Gastrocnemius medialis (tissue), 4 donors: ENCODE data around the gene CAPZA3. TPM values are rescaled to one million over a fixed set of nuclear protein-coding genes. Genes with fewer than 3 reads are reported as not detected.

Experiments used
- ATAC-seq, 2 donors: fragments of 150-250 bp; one replicate each; pipeline ENCODE4 v1.9.1; 2016
- DNase-seq, 2 donors: peaks; one replicate each; pipeline ENCODE4 v3.0.0-alpha.2; 2019
- H3K27ac ChIP-seq, 4 donors: fragments of 200-600 bp; sonication (generic); 1 replicate in 1 of 4; 2 replicates in 3 of 4; pipeline ENCODE4 v1.5.1; 2016 to 2018; ENCODE audit warnings: mild to moderate bottlenecking in 2 of 4, moderate library complexity in 1 of 4
- H3K27me3 ChIP-seq, 3 donors: fragments of 200-600 bp; sonication (generic) in 2 of 3; 1 replicate in 1 of 3; 2 replicates in 2 of 3; pipeline versions ENCODE4 v1.5.1 to v1.6.0; 2016 to 2019; ENCODE audit warnings: mild to moderate bottlenecking in 1 of 3, moderate library complexity in 1 of 3
- H3K36me3 ChIP-seq, 2 donors: fragments of 200-600 bp; sonication (generic) in 1 of 2; one replicate each; pipeline ENCODE4 v1.5.1; 2017 to 2018
- H3K4me1 ChIP-seq, 2 donors: fragments of 200-600 bp; sonication (generic) in 1 of 2; one replicate each; pipeline ENCODE4 v1.5.1; 2016 to 2017; ENCODE audit warnings: mild to moderate bottlenecking in 2 of 2
- H3K4me3 ChIP-seq, 4 donors: fragments of 200-600 bp; sonication (generic) in 3 of 4; 1 replicate in 1 of 4; 2 replicates in 3 of 4; pipeline ENCODE4 v1.5.1; 2016 to 2019; ENCODE audit warnings: mild to moderate bottlenecking in 2 of 4
- H3K9me3 ChIP-seq, 3 donors: fragments of 200-600 bp; sonication (generic) in 2 of 3; 1 replicate in 1 of 3; 2 replicates in 2 of 3; pipeline ENCODE4 v1.5.1; 2016 to 2019
- CTCF ChIP-seq, 5 experiments: fragments of 450-650 bp in 3 of 5; fragments of 200-600 bp in 2 of 5; sonication (generic) in 2 of 5; IDR thresholded peaks in 4 of 5; conservative IDR thresholded peaks in 1 of 5; 1 replicate in 4 of 5; 2 replicates in 1 of 5; pipeline ENCODE4 v1.5.1; 2016 to 2019; ENCODE audit warnings: antibody characterized with exemption in 5 of 5, mild to moderate bottlenecking in 3 of 5, moderate library complexity in 3 of 5
- POLR2A ChIP-seq, 2 donors: fragments of 450-650 bp; IDR thresholded peaks; one replicate each; pipeline ENCODE4 v1.6.1; 2017; ENCODE audit warnings: antibody characterized with exemption in 2 of 2, mild to moderate bottlenecking in 2 of 2, moderate library complexity in 2 of 2
- in situ Hi-C, 4 donors: fragments of 200-750 bp; cut with MboI; loops; one replicate each; pipeline versions ENCODE4 v1.15.0 to v1.8.0; 2017; ENCODE audit warnings: low sequenced_read_pairs in 4 of 4
- intact Hi-C: fragments of 100-400 bp; cut with DNase I; formaldehyde crosslinking; loops from one replicate; pipeline ENCODE4 v1.15.1; 2023; ENCODE audit warnings: low total_unique reads
- total RNA-seq, 4 donors: library from RNA; depleted of rRNA; stranded (reverse); fragments of >200 nt; gene quantifications; one replicate each; pipeline versions ENCODE4 v1.1.0 to v1.2.3, GENCODE V29; 2016

Gene CAPZA3
- total RNA-seq, 4 donors from 2014 or later: not detected

GRCh38 chr12:18752280-18752920, 14.5 kb downstream of the CAPZA3 start:
- ATAC-seq: no peak
- in situ Hi-C loops: no loop called here
- no peak overlapping the region for H3K27ac ChIP-seq
- no peaks in the 10 kb centered on the region for H3K27me3 ChIP-seq
- H3K4me3 ChIP-seq: no peak overlapping the region
- H3K36me3 ChIP-seq: no peaks in the 10 kb centered on the region
- intact Hi-C loops: no loop called here
- no peaks in the 10 kb centered on the region for H3K4me1 ChIP-seq
- DNase-seq: no peak
- TF ChIP-seq CTCF (IDR thresholded peaks at IDR 0.05 in 4 of 5, conservative IDR thresholded peaks at IDR 0.05 in 1 of 5) (no peak), POLR2A (IDR thresholded peaks at IDR 0.05) (no peak)
- H3K9me3 ChIP-seq: no peaks in the 10 kb centered on the region

- in situ Hi-C loops: no loop called here
- DNase-seq: no peak
- H3K27me3 ChIP-seq: no peaks in the 10 kb centered on the region
- no peaks in the 10 kb centered on the region for H3K9me3 ChIP-seq
- TF ChIP-seq POLR2A (IDR thresholded peaks at IDR 0.05) (no peak), CTCF (IDR thresholded peaks at IDR 0.05 in 4 of 5, conservative IDR thresholded peaks at IDR 0.05 in 1 of 5) (no peak)
- no peaks in the 10 kb centered on the region for H3K4me1 ChIP-seq
- H3K27ac ChIP-seq: no peak overlapping the region
- ATAC-seq: no peak
- intact Hi-C loops: no loop called here
- H3K36me3 ChIP-seq: no peaks in the 10 kb centered on the region
- no peak overlapping the region for H3K4me3 ChIP-seq
Measured at GRCh38 chr12:18752947-18753346, 15.0 kb downstream of the CAPZA3 start.

GRCh38 chr12:18753481-18754123, 15.7 kb downstream of the CAPZA3 start:
- intact Hi-C loops: no loop called here
- H3K4me1 ChIP-seq: no peaks in the 10 kb centered on the region

GRCh38 chr12:18754124-18754707, 16.3 kb downstream of the CAPZA3 start:
- DNase-seq (no peak), ATAC-seq (no peak)
- no peak overlapping the region for H3K4me3 ChIP-seq
- no peaks in the 10 kb centered on the region for H3K36me3 ChIP-seq
- H3K9me3 ChIP-seq: no peaks in the 10 kb centered on the region
- intact Hi-C loops: no loop called here
- TF ChIP-seq POLR2A (IDR thresholded peaks at IDR 0.05) (no peak), CTCF (IDR thresholded peaks at IDR 0.05 in 4 of 5, conservative IDR thresholded peaks at IDR 0.05 in 1 of 5) (no peak)
- H3K4me1 ChIP-seq: no peaks in the 10 kb centered on the region
- in situ Hi-C loops: no loop called here
- H3K27ac ChIP-seq: no peak overlapping the region
- no peaks in the 10 kb centered on the region for H3K27me3 ChIP-seq

More at GRCh38 chr12:18753481-18754123, 15.7 kb downstream of the CAPZA3 start:
- in situ Hi-C loops: no loop called here
- TF ChIP-seq CTCF (IDR thresholded peaks at IDR 0.05 in 4 of 5, conservative IDR thresholded peaks at IDR 0.05 in 1 of 5) (no peak), POLR2A (IDR thresholded peaks at IDR 0.05) (no peak)
- Histone ChIP-seq H3K9me3 (no peaks in the 10 kb centered on the region), H3K27me3 (no peaks in the 10 kb centered on the region), H3K36me3 (no peaks in the 10 kb centered on the region), H3K27ac (no peak overlapping the region), H3K4me3 (no peak overlapping the region)
- DNase-seq (no peak), ATAC-seq (no peak)
